PC-3 (cell line): Measurements from ENCODE around the gene DNMT3L. TPM values are rescaled to one million over a fixed set of nuclear protein-coding genes. Genes with fewer than 3 reads are reported as not detected.

ENCODE experiments used
- ATAC-seq: fragments of 200-7000 bp; cut with Tn5 transposase; 2 replicates; pipeline ENCODE4 v1.9.1; 2020; ENCODE audit warnings: mild to moderate bottlenecking, moderate library complexity
- BruUV-seq: library from RNA; stranded (reverse); fragments of 400-500 nt; replicated peaks from 2 replicates; lab custom pipeline; 2021; lab: Mats Ljungman, UMichigan
- CTCF ChIA-PET: fragments of 300-600 bp; sonication (Branson Sonifier 250); formaldehyde crosslinking; loops from one replicate; lab custom pipeline; 2022; ENCODE audit warnings: antibody characterized with exemption; lab: Charles Lee
- POLR2A ChIA-PET: fragments of 300-600 bp; sonication (Branson Sonifier 250); formaldehyde crosslinking; loops from one replicate; lab custom pipeline; 2022; ENCODE audit warnings: antibody characterized with exemption; ENCODE audit not compliant: unreplicated experiment; lab: Charles Lee
- DNase-seq: peaks from one replicate; pipeline ENCODE4 v3.0.0-alpha.2; 2015
- H2AFZ ChIP-seq: fragments of 300-600 bp; sonication (generic); 2 replicates; pipeline ENCODE4 v1.6.0; 2016; ENCODE audit warnings: antibody characterized with exemption, low read length
- H3F3A ChIP-seq: fragments of 300-600 bp; sonication (generic); one replicate; pipeline ENCODE4 v1.6.0; 2017; ENCODE audit warnings: antibody characterized with exemption, low read length, control low read depth, mild to moderate bottlenecking; ENCODE audit not compliant: unreplicated experiment
- H3K27ac ChIP-seq: fragments of 300-600 bp; sonication (generic); 2 replicates; pipeline ENCODE4 v1.5.1; 2016; ENCODE audit warnings: mild to moderate bottlenecking, low read length
- H3K27me3 ChIP-seq: fragments of 300-600 bp; sonication (generic); 2 replicates; pipeline ENCODE4 v1.6.1; 2016; ENCODE audit warnings: low read length, mixed read lengths
- H3K36me3 ChIP-seq: fragments of 300-600 bp; sonication (generic); 2 replicates; pipeline ENCODE4 v1.6.1; 2016; ENCODE audit warnings: low read depth, mixed run types, low read length, mixed read lengths
- H3K4me1 ChIP-seq: fragments of 300-600 bp; sonication (generic); 2 replicates; pipeline ENCODE4 v1.5.1; 2016; ENCODE audit warnings: low read length; ENCODE audit not compliant: insufficient read depth
- H3K4me2 ChIP-seq: fragments of 300-600 bp; sonication (generic); 2 replicates; pipeline ENCODE4 v1.6.0; 2016; ENCODE audit warnings: low read length
- H3K4me3 ChIP-seq: fragments of 300-600 bp; sonication (generic); 2 replicates; pipeline ENCODE4 v1.5.1; 2016; ENCODE audit warnings: mild to moderate bottlenecking, low read length, mixed read lengths
- H3K79me2 ChIP-seq: fragments of 300-600 bp; sonication (generic); 2 replicates; pipeline ENCODE4 v1.6.1; 2017; ENCODE audit warnings: low read length, mixed read lengths
- H3K9ac ChIP-seq: fragments of 300-600 bp; sonication (generic); 2 replicates; pipeline ENCODE4 v1.6.0; 2016; ENCODE audit warnings: mild to moderate bottlenecking, low read length
- H3K9me2 ChIP-seq: fragments of 300-600 bp; sonication (generic); replicated peaks from 2 replicates; pipeline ENCODE4 v1.6.1; 2016; ENCODE audit warnings: mixed run types, low read length, mixed read lengths
- H3K9me3 ChIP-seq: fragments of 300-600 bp; sonication (generic); 2 replicates; pipeline ENCODE4 v1.6.1; 2016; ENCODE audit warnings: low read length, mixed read lengths
- H4K20me1 ChIP-seq: fragments of 300-600 bp; sonication (generic); 2 replicates; pipeline ENCODE4 v1.6.1; 2016; ENCODE audit warnings: low read length, mixed read lengths
- CTCF ChIP-seq: fragments of 300-600 bp; sonication (generic); conservative IDR thresholded peaks from 2 replicates; pipeline ENCODE4 v1.5.1; 2017; ENCODE audit warnings: antibody characterized with exemption, low read depth, mild to moderate bottlenecking, low read length
- EZH2 ChIP-seq: fragments of 300-600 bp; sonication (generic); IDR thresholded peaks from one replicate; pipeline ENCODE4 v1.6.1; 2017; ENCODE audit warnings: antibody characterized with exemption, mild to moderate bottlenecking, low read length; ENCODE audit not compliant: unreplicated experiment
- EZH2phosphoT487 ChIP-seq: fragments of 300-600 bp; sonication (generic); IDR thresholded peaks from 2 replicates; pipeline ENCODE4 v1.6.1; 2018; ENCODE audit warnings: mild to moderate bottlenecking, antibody characterized with exemption, low read length, borderline replicate concordance
- intact Hi-C: fragments of 100-400 bp; cut with micrococcal nuclease; formaldehyde crosslinking; loops from 2 replicates; pipeline ENCODE4 v1.9.0; 2023
- total RNA-seq: library from RNA; depleted of rRNA; stranded (reverse); fragments of >200 nt; gene quantifications from 2 replicates; pipeline ENCODE4 v1.2.3, GENCODE V29; 2014

DNMT3L gene
- total RNA-seq, 1 experiment from 2014 or later: not detected

GRCh38 chr21:44263768-44264167, 2.1 kb upstream of the DNMT3L start:
- Histone ChIP-seq H3K9me3 (no peaks in the 10 kb centered on the region), H3K79me2 (no peaks in the 10 kb centered on the region), H4K20me1 (no peaks in the 10 kb centered on the region), H3F3A (no peaks in the 10 kb centered on the region), H3K27me3 (no peaks in the 10 kb centered on the region), H3K4me2 (no peak overlapping the region), H3K4me1 (no peaks in the 10 kb centered on the region), H3K27ac (no peak overlapping the region), H2AFZ (no peak overlapping the region), H3K4me3 (no peak overlapping the region), H3K36me3 (no peaks in the 10 kb centered on the region), H3K9ac (no peak overlapping the region), H3K9me2 (no peaks in the 10 kb centered on the region)
- no peak for TF ChIP-seq EZH2
- TF ChIP-seq CTCF: no peak
- TF ChIP-seq EZH2phosphoT487: no peak
- DNase-seq (no peak), ATAC-seq (no peak)
- CTCF ChIA-PET: interaction anchor here (0.6 kb wide), 1 partner anchor 52 kb away, joined by 3 read pairs; no protein-coding TSS in a partner anchor
- BruUV-seq: no TSS peak
- POLR2A ChIA-PET: interaction anchor here (0.5 kb wide), 1 partner anchor 75 kb away, joined by 3 read pairs; the partner anchor contains the start of gene CFAP410
- intact Hi-C loops: no loop called here

- no peaks in the 10 kb centered on the region for H3K9me3 ChIP-seq
- no peaks in the 10 kb centered on the region for H3K9me2 ChIP-seq
- no peak overlapping the region for H2AFZ ChIP-seq
- H3K36me3 ChIP-seq: no peaks in the 10 kb centered on the region
- no peak for DNase-seq
- H3K4me3 ChIP-seq: no peak overlapping the region
- TF ChIP-seq EZH2: no peak
- TF ChIP-seq CTCF: no peak
- TF ChIP-seq EZH2phosphoT487: no peak
- ATAC-seq: no peak
- H3K4me1 ChIP-seq: no peaks in the 10 kb centered on the region
- intact Hi-C loops: no loop called here
- BruUV-seq: no TSS peak
- H3K27ac ChIP-seq: no peak overlapping the region
- no peaks in the 10 kb centered on the region for H3K79me2 ChIP-seq
- H3K9ac ChIP-seq: no peak overlapping the region
- H3K4me2 ChIP-seq: no peak overlapping the region
- ChIA-PET CTCF (no interaction called here), POLR2A (interaction anchor here (0.5 kb wide), 1 partner anchor 76 kb away, joined by 3 read pairs; the partner anchor contains the start of gene CFAP410)
- no peaks in the 10 kb centered on the region for H3K27me3 ChIP-seq
- H3F3A ChIP-seq: no peaks in the 10 kb centered on the region
- H4K20me1 ChIP-seq: no peaks in the 10 kb centered on the region
Measured at GRCh38 chr21:44263221-44263760, 1.6 kb upstream of the DNMT3L start.

- H2AFZ ChIP-seq: no peak overlapping the region
- TF ChIP-seq EZH2phosphoT487 (no peak), EZH2 (no peak), CTCF (no peak)
- H3K9ac ChIP-seq: no peak overlapping the region
- H3K9me3 ChIP-seq: no peaks in the 10 kb centered on the region
- H3K4me2 ChIP-seq: no peak overlapping the region
- POLR2A ChIA-PET: no interaction called here
- H4K20me1 ChIP-seq: no peaks in the 10 kb centered on the region
- H3K4me3 ChIP-seq: no peak overlapping the region
- H3K36me3 ChIP-seq: no peaks in the 10 kb centered on the region
- H3K27ac ChIP-seq: no peak overlapping the region
- no peaks in the 10 kb centered on the region for H3F3A ChIP-seq
- ATAC-seq (no peak), DNase-seq (no peak)
- H3K4me1 ChIP-seq: no peaks in the 10 kb centered on the region
- H3K27me3 ChIP-seq: no peaks in the 10 kb centered on the region
- CTCF ChIA-PET: no interaction called here
- no peaks in the 10 kb centered on the region for H3K79me2 ChIP-seq
- no TSS peak for BruUV-seq
- H3K9me2 ChIP-seq: no peaks in the 10 kb centered on the region
- intact Hi-C loops: no loop called here
Measured at GRCh38 chr21:44262338-44263056, 800 bp upstream of the DNMT3L start.
